Fibroblast of lung (primary cell): ENCODE measurements around the gene SLC6A7. TPM values are rescaled to one million over a fixed set of nuclear protein-coding genes. Genes with fewer than 3 reads are reported as not detected.

Experiments used
- DNase-seq, 2 donors: peaks; one replicate each; pipeline versions ENCODE4 v3.0.0 to v3.0.0-alpha.2; 2010; ENCODE audit warnings: low read depth in 2 of 2
- H2AFZ ChIP-seq: 2 replicates; pipeline ENCODE4 v1.5.1; 2012; ENCODE audit warnings: low read length, control low read depth, inconsistent platforms
- H3K27ac ChIP-seq: 2 replicates; pipeline ENCODE4 v1.5.1; 2011; ENCODE audit warnings: low read length, control low read depth; ENCODE audit not compliant: insufficient read depth
- H3K27me3 ChIP-seq: 2 replicates; pipeline ENCODE4 v1.5.1; 2011; ENCODE audit warnings: mild to moderate bottlenecking, low read length; ENCODE audit not compliant: control insufficient read depth, insufficient read depth
- H3K36me3 ChIP-seq: 2 replicates; pipeline ENCODE4 v1.5.1; 2011; ENCODE audit warnings: low read length; ENCODE audit not compliant: control insufficient read depth, insufficient read depth
- H3K4me1 ChIP-seq: 2 replicates; pipeline ENCODE4 v1.5.1; 2011; ENCODE audit warnings: low read length; ENCODE audit not compliant: control insufficient read depth, insufficient read depth; ENCODE audit errors: extremely low read depth
- H3K4me2 ChIP-seq: 2 replicates; pipeline ENCODE4 v1.5.1; 2011; ENCODE audit warnings: low read length, control low read depth; ENCODE audit not compliant: insufficient read depth; ENCODE audit errors: extremely low read depth
- H3K4me3 ChIP-seq, 4 experiments: fragments of 200-600 bp in 1 of 4; sonication (generic) in 1 of 4; replicated peaks in 1 of 4; 2 replicates each; pipeline ENCODE4 v1.5.1; 2011 to 2016; ENCODE audit warnings: low read length in 4 of 4, low read depth in 3 of 4, mild to moderate bottlenecking in 3 of 4, control low read depth in 2 of 4, inconsistent platforms in 1 of 4, mixed read lengths in 1 of 4; ENCODE audit not compliant: insufficient read depth in 1 of 4; ENCODE audit errors: control extremely low read depth in 1 of 4
- H3K79me2 ChIP-seq: 2 replicates; pipeline ENCODE4 v1.5.1; 2012; ENCODE audit warnings: mild to moderate bottlenecking, low read length, inconsistent platforms; ENCODE audit not compliant: control insufficient read depth, insufficient read depth
- H3K9ac ChIP-seq: 2 replicates; pipeline ENCODE4 v1.5.1; 2011; ENCODE audit warnings: mild to moderate bottlenecking, low read length, control low read depth; ENCODE audit not compliant: insufficient read depth
- H3K9me3 ChIP-seq: 2 replicates; pipeline ENCODE4 v1.5.1; 2012; ENCODE audit warnings: low read depth, low read length; ENCODE audit not compliant: control insufficient read depth, insufficient read depth
- H4K20me1 ChIP-seq: 2 replicates; pipeline ENCODE4 v1.5.1; 2011; ENCODE audit warnings: low read length; ENCODE audit not compliant: control insufficient read depth, insufficient read depth; ENCODE audit errors: extremely low read depth
- CTCF ChIP-seq, 2 donors: IDR thresholded peaks in 1 of 2; conservative IDR thresholded peaks in 1 of 2; 1 replicate in 1 of 2; 2 replicates in 1 of 2; pipeline ENCODE4 v1.5.1; 2011 to 2012; ENCODE audit warnings: low read length in 2 of 2, control low read depth in 1 of 2, inconsistent platforms in 1 of 2, low read depth in 1 of 2, mild to moderate bottlenecking in 1 of 2
- EZH2 ChIP-seq: IDR thresholded peaks from 2 replicates; pipeline ENCODE4 v1.5.1; 2012; ENCODE audit warnings: low read length, control low read depth, mild to moderate bottlenecking; ENCODE audit errors: missing control alignments
- polyA plus RNA-seq, 2 donors: library from polyadenylated mRNA; depleted of rRNA in 1 of 2; stranded (reverse) in 1 of 2; unstranded in 1 of 2; fragments of >200 nt; gene quantifications; 2 replicates each; pipeline ENCODE4 v1.2.1, GENCODE V29; 2011 to 2012; ENCODE audit warnings: missing spikeins in 1 of 2
- total RNA-seq: library from RNA; depleted of rRNA; stranded (reverse); fragments of >200 nt; gene quantifications from 2 replicates; pipeline ENCODE4 v1.2.1, GENCODE V29; 2014

SLC6A7 gene
- total and polyA plus RNA-seq, 2 donors (not counting 1 experiment from before 2014, with no cell fraction given), result 0.02 TPM; not detected in 1

GRCh38 chr5:150241298-150242160 is 51.7 kb downstream of the SLC6A7 start:
- no peak overlapping the region for H3K4me3 ChIP-seq

GRCh38 chr5:150242251-150242894 is 52.5 kb downstream of the SLC6A7 start:
- DNase-seq, result no peak
- H3K27me3 ChIP-seq, result no peaks in the 10 kb centered on the region
- TF ChIP-seq EZH2 (no peak), CTCF (conservative IDR thresholded peaks at IDR 0.05 in 1 of 2, IDR thresholded peaks at IDR 0.05 in 1 of 2; ENCODE audit: low read depth in 1 of 2, low read length in 2 of 2) (no peak)

More at GRCh38 chr5:150241298-150242160, 51.7 kb downstream of the SLC6A7 start:
- Histone ChIP-seq H3K9ac (no peak overlapping the region), H3K27me3 (no peaks in the 10 kb centered on the region), H3K9me3 (no peaks in the 10 kb centered on the region), H3K27ac (no peak overlapping the region), H3K36me3 (no peaks in the 10 kb centered on the region), H3K4me2 (no peak overlapping the region), H3K79me2 (no peaks in the 10 kb centered on the region), H3K4me1 (peaks cover 14% of the 10 kb centered on the region), H2AFZ (no peak overlapping the region), H4K20me1 (no peaks in the 10 kb centered on the region)
- DNase-seq, result no peak
- no peak for TF ChIP-seq EZH2
- TF ChIP-seq CTCF (conservative IDR thresholded peaks at IDR 0.05 in 1 of 2, IDR thresholded peaks at IDR 0.05 in 1 of 2; ENCODE audit: low read depth in 1 of 2, low read length in 2 of 2), result no peak

GRCh38 chr5:150243590-150243989 is 53.7 kb downstream of the SLC6A7 start:
- Histone ChIP-seq H3K27ac (no peak overlapping the region), H3K36me3 (no peaks in the 10 kb centered on the region), H3K4me3 (no peak overlapping the region), H2AFZ (no peak overlapping the region), H3K27me3 (no peaks in the 10 kb centered on the region), H4K20me1 (no peaks in the 10 kb centered on the region), H3K4me1 (peaks cover 14% of the 10 kb centered on the region), H3K9ac (no peak overlapping the region), H3K4me2 (no peak overlapping the region), H3K79me2 (no peaks in the 10 kb centered on the region), H3K9me3 (no peaks in the 10 kb centered on the region)
- TF ChIP-seq CTCF (conservative IDR thresholded peaks at IDR 0.05 in 1 of 2, IDR thresholded peaks at IDR 0.05 in 1 of 2; ENCODE audit: low read depth in 1 of 2, low read length in 2 of 2), result no peak
- DNase-seq, result no peak

More at GRCh38 chr5:150242251-150242894, 52.5 kb downstream of the SLC6A7 start:
- H3K9ac ChIP-seq, result no peak overlapping the region
- H3K4me2 ChIP-seq, result no peak overlapping the region
- no peaks in the 10 kb centered on the region for H4K20me1 ChIP-seq
- no peaks in the 10 kb centered on the region for H3K9me3 ChIP-seq
- no peak overlapping the region for H2AFZ ChIP-seq
- no peaks in the 10 kb centered on the region for H3K36me3 ChIP-seq
- no peaks in the 10 kb centered on the region for H3K79me2 ChIP-seq
- no peak overlapping the region for H3K4me3 ChIP-seq
- peaks cover 14% of the 10 kb centered on the region for H3K4me1 ChIP-seq
- no peak overlapping the region for H3K27ac ChIP-seq
